Lung (tissue), 13 donors: ENCODE data around the gene CCDC17. TPM values are rescaled to one million over a fixed set of nuclear protein-coding genes. Genes with fewer than 3 reads are reported as not detected.

Source experiments
- ATAC-seq: fragments of 200-7000 bp; cut with Tn5 transposase; one replicate; pipeline ENCODE4 v1.9.1; 2020; ENCODE audit warnings: moderate number of reproducible peaks; ENCODE audit not compliant: insufficient read depth, low FRiP score
- DNase-seq, 3 donors: peaks; one replicate each; pipeline ENCODE4 v3.0.0-alpha.2; 2013 to 2017
- H3K27ac ChIP-seq, 2 donors: one replicate each; pipeline ENCODE4 v1.5.1; 2013; ENCODE audit warnings: mild to moderate bottlenecking in 2 of 2, moderate library complexity in 2 of 2, control low read depth in 1 of 2, inconsistent platforms in 1 of 2, low read depth in 1 of 2, low read length in 1 of 2
- H3K27me3 ChIP-seq, 3 donors: one replicate each; pipeline ENCODE4 v1.5.1; 2013; ENCODE audit warnings: low read length in 2 of 3; ENCODE audit not compliant: control insufficient read depth in 3 of 3, insufficient read depth in 3 of 3
- H3K36me3 ChIP-seq, 4 donors: one replicate each; pipeline ENCODE4 v1.5.1; 2013; ENCODE audit warnings: low read length in 4 of 4, mild to moderate bottlenecking in 1 of 4, moderate library complexity in 1 of 4; ENCODE audit not compliant: control insufficient read depth in 4 of 4, insufficient read depth in 4 of 4
- H3K4me1 ChIP-seq, 5 donors: one replicate each; pipeline ENCODE4 v1.5.1; 2013; ENCODE audit warnings: low read length in 5 of 5, mild to moderate bottlenecking in 2 of 5, moderate library complexity in 1 of 5; ENCODE audit not compliant: control insufficient read depth in 5 of 5, insufficient read depth in 5 of 5
- H3K4me3 ChIP-seq: one replicate; pipeline ENCODE4 v1.5.1; 2013; ENCODE audit warnings: mild to moderate bottlenecking, control low read depth, moderate library complexity
- H3K9ac ChIP-seq, 2 donors: one replicate each; pipeline ENCODE4 v1.5.1; 2013; ENCODE audit warnings: low read length in 2 of 2, control low read depth in 1 of 2; ENCODE audit not compliant: insufficient read depth in 1 of 2
- H3K9me3 ChIP-seq, 4 donors: one replicate each; pipeline ENCODE4 v1.5.1; 2013; ENCODE audit warnings: low read length in 3 of 4, mild to moderate bottlenecking in 1 of 4, moderate library complexity in 1 of 4; ENCODE audit not compliant: control insufficient read depth in 4 of 4, insufficient read depth in 3 of 4
- CTCF ChIP-seq: IDR thresholded peaks from 2 replicates; pipeline ENCODE4 v1.5.1; 2012; ENCODE audit warnings: mild to moderate bottlenecking; ENCODE audit errors: control extremely low read depth, extremely low read depth
- WGBS, 2 donors: extraction: QIAGEN DNeasy Blood & Tissue Kit; methylation state at CpG; one replicate each; pipeline ENCODE4 v1.1.7; 2013; 5-methylcytosine and 5-hydroxymethylcytosine counted together
- polyA plus RNA-seq, 2 donors: library from polyadenylated mRNA; stranded (reverse); fragments of 200-250 nt; gene quantifications; one replicate each; pipeline ENCODE4 v1.2.1, GENCODE V29; 2013
- small RNA-seq: library from RNA; depleted of rRNA; stranded (forward); fragments of <200 nt; gene quantifications from one replicate; pipeline ENCODE3, GENCODE V24; 2014; ENCODE audit warnings: low replicate concordance
- total RNA-seq, 2 donors: library from RNA; depleted of rRNA in 1 of 2; stranded (reverse); fragments of >200 nt in 1 of 2; gene quantifications; one replicate each; pipeline ENCODE4 v1.2.1, GENCODE V29; 2014 to 2021
- donor health status: control.
- donor health status: control.
- donor health status: Bipolar disorder and iron deficiency.
- donor health status: healthy.
- donor health status: DM: yes; HTN: yes; CAD: no.

Gene CCDC17
- total and polyA plus RNA-seq, 4 donors: 10.1 to 53.7 (median 22.7) TPM

GRCh38 chr1:45570631-45571030 lies 53.2 kb downstream of the CCDC17 start:
- ATAC-seq: no peak
- 91 to 93% methylated on average over 4 of the region's 4 CpGs for WGBS, 2 donors
- no peak overlapping the region for H3K4me3 ChIP-seq
- DNase-seq: no peak
- H3K27ac ChIP-seq: no peak overlapping the region
- H3K9ac ChIP-seq: no peak overlapping the region
- TF ChIP-seq CTCF: no peak
- H3K4me1 ChIP-seq: peaks cover 0 to 7% (median 0%) of the 10 kb centered on the region in 5 donors
- H3K27me3 ChIP-seq: no peaks in the 10 kb centered on the region
- H3K36me3 ChIP-seq: peaks cover 0 to 31% (median 27%) of the 10 kb centered on the region in 4 donors
- no peaks in the 10 kb centered on the region for H3K9me3 ChIP-seq

Small RNA genes lying within 50 kb of the gene (small RNA-seq; reads per million reads assigned to genes)
- gene AL355480.1 (not detected), gene AL355480.2 (not detected), gene AL355480.3 (not detected), gene AL355480.4 (not detected)

Other genes starting within 250 kb of the CCDC17 start
- gene TESK2, start 132.9 kb downstream of the CCDC17 start, total RNA-seq: 1 to 10 TPM; 3.7 to 8.7 TPM
- 1 to 10 TPM; 1.8 to 3.6 TPM for gene TESK2, start 132.9 kb downstream of the CCDC17 start, polyA plus RNA-seq
- 1 to 10 TPM in 1 of 2 donors, under 1 TPM in 1; 0.77 to 2.2 TPM for gene CCDC163, start 124.0 kb downstream of the CCDC17 start, total RNA-seq
- 1 to 10 TPM; 2.0 to 2.2 TPM for gene CCDC163, start 124.0 kb downstream of the CCDC17 start, polyA plus RNA-seq
- 1 to 10 TPM; 1.6 to 4.2 TPM for gene MMACHC, start 123.8 kb downstream of the CCDC17 start, total RNA-seq
- 1 to 10 TPM; 1.8 to 2.4 TPM for gene MMACHC, start 123.8 kb downstream of the CCDC17 start, polyA plus RNA-seq
- gene PRDX1, start 102.2 kb downstream of the CCDC17 start, total RNA-seq: 100 to 1,000 TPM; 208 to 443 TPM
- gene PRDX1, start 102.2 kb downstream of the CCDC17 start, polyA plus RNA-seq: 100 to 1,000 TPM; 649 to 926 TPM
- gene AKR1A1, start 73.2 kb downstream of the CCDC17 start, total RNA-seq: 100 to 1,000 TPM in 1 of 2 donors, 10 to 100 TPM in 1; 92.6 to 214 TPM
- gene AKR1A1, start 73.2 kb downstream of the CCDC17 start, polyA plus RNA-seq: 100 to 1,000 TPM; 208 to 212 TPM
- gene NASP, start 40.0 kb downstream of the CCDC17 start, total RNA-seq: 10 to 100 TPM; 56.8 to 90.9 TPM
- gene NASP, start 40.0 kb downstream of the CCDC17 start, polyA plus RNA-seq: 100 to 1,000 TPM in 1 of 2 donors, 10 to 100 TPM in 1; 87.8 to 110 TPM
- 100 to 1,000 TPM; 107 to 153 TPM for gene GPBP1L1, start 62.5 kb upstream of the CCDC17 start, total RNA-seq
- 10 to 100 TPM; 40.4 to 54.1 TPM for gene GPBP1L1, start 62.5 kb upstream of the CCDC17 start, polyA plus RNA-seq
- gene TMEM69, start 64.1 kb upstream of the CCDC17 start, total RNA-seq: 10 to 100 TPM; 13.8 to 17.4 TPM
- gene TMEM69, start 64.1 kb upstream of the CCDC17 start, polyA plus RNA-seq: 10 to 100 TPM; 16.3 to 26.1 TPM
- gene IPP, start 126.6 kb upstream of the CCDC17 start, total RNA-seq: 10 to 100 TPM; 12.0 to 16.0 TPM
- gene IPP, start 126.6 kb upstream of the CCDC17 start, polyA plus RNA-seq: 1 to 10 TPM; 3.9 to 4.9 TPM
- gene MAST2, start 179.6 kb upstream of the CCDC17 start, total RNA-seq: 10 to 100 TPM; 25.7 to 28.6 TPM
- gene MAST2, start 179.6 kb upstream of the CCDC17 start, polyA plus RNA-seq: 10 to 100 TPM; 10.5 to 12.6 TPM